H1 (cell line): ENCODE results near the gene CSE1L. TPM values are rescaled to one million over a fixed set of nuclear protein-coding genes. Genes with fewer than 3 reads are reported as not detected.

Source experiments
- ATF3 ChIP-seq: IDR thresholded peaks from 2 replicates; pipeline ENCODE4 v1.6.1; 2011; ENCODE audit warnings: low read depth, mild to moderate bottlenecking, low read length; ENCODE audit not compliant: insufficient read depth
- CHD7 ChIP-seq: fragments of 300-600 bp; sonication (generic); IDR thresholded peaks from 2 replicates; pipeline ENCODE4 v1.7.1; 2012; ENCODE audit warnings: low read length, moderate library complexity, mild to moderate bottlenecking, inconsistent platforms; ENCODE audit not compliant: insufficient replicate concordance
- KDM4A ChIP-seq: IDR thresholded peaks from one replicate; pipeline ENCODE4 v1.7.1; 2012; ENCODE audit warnings: low read depth, mild to moderate bottlenecking, moderate library complexity, low read length, inconsistent platforms; ENCODE audit not compliant: severe bottlenecking
- polyA plus RNA-seq, 7 experiments: library from polyadenylated mRNA; depleted of rRNA in 3 of 7; stranded (reverse) in 5 of 7; unstranded in 2 of 7; fragments of >200 nt in 5 of 7; fragments of 200-250 nt in 2 of 7; gene quantifications; 1 replicate in 5 of 7; 2 replicates in 1 of 7; 4 replicates in 1 of 7; pipeline versions ENCODE4 v1.2.1 to v1.2.3, GENCODE V29; 2011 to 2013; ENCODE audit warnings: missing spikeins in 2 of 7, mixed read lengths in 2 of 7
- total RNA-seq: library from RNA; stranded (reverse); fragmentation: NEBNext Ultra II Directional; extraction: Animal tissue kit (Norgen Biotek cat#: 25700); gene quantifications from 2 replicates; pipeline ENCODE4 v1.2.1, GENCODE V29; 2021
- TF ChIP-seq, protein P1 (sequence below): IDR thresholded peaks from 2 replicates; pipeline ENCODE4 v1.6.1; 2011; ENCODE audit warnings: low read length, improper control_type of control experiment

The CSE1L gene
- total and polyA plus RNA-seq, 2 of the 8 experiments (the other 6 are each of a cell fraction or from before 2014, with no cell fraction given): 94.1 to 269 TPM

DNA sequence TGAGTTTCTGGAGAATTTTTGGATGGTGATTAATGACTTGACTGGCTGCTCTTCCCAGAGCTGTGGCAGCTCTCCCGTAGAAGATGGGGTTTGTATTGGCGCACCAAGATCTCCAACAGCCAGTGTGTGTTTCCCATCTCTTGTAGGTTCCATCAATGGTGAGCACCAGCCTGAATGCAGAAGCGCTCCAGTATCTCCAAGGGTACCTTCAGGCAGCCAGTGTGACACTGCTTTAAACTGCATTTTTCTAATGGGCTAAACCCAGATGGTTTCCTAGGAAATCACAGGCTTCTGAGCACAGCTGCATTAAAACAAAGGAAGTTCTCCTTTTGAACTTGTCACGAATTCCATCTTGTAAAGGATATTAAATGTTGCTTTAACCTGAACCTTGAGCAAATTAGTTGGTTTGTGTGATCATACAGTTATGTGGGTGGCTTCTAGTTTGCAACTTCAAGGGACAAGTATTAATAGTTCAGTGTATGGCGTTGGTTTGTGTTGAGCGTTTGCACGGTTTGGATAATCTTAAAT, 50.2 kb downstream of the CSE1L start (continued):
- TF ChIP-seq ATF3 (no peak), CHD7 (no peak), KDM4A (no peak)
- TF ChIP-seq, protein P1, sequence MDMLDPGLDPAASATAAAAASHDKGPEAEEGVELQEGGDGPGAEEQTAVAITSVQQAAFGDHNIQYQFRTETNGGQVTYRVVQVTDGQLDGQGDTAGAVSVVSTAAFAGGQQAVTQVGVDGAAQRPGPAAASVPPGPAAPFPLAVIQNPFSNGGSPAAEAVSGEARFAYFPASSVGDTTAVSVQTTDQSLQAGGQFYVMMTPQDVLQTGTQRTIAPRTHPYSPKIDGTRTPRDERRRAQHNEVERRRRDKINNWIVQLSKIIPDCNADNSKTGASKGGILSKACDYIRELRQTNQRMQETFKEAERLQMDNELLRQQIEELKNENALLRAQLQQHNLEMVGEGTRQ: no peak
